Stimulated activated effector memory CD8-positive, alpha-beta T cell treated with anti-CD3 and anti-CD28 coated beads, Interleukin-12 subunit alpha, Interleukin-12 subunit beta, amount 100 ng/mL, for 72 hours (primary cell): ENCODE measurements around the gene RNF144B.
A peak's percentile ranks its signal among the peaks of the same experiment; 100 is the strongest.
"Not testable (repeated sequence)": the region's sequence is repeated elsewhere in the genome, so short reads cannot be mapped to it uniquely, and the experiment has no call there.

ENCODE experiments used
- ATAC-seq: fragments of 150-1000 bp; cut with Tn5 transposase; 2 replicates; pipeline ENCODE4 v1.10.0; 2021
- DNase-seq, 2 donors: peaks; one replicate each; pipeline ENCODE4 v3.0.0; 2021 to 2022; ENCODE audit warnings: low spot score in 2 of 2
- H3K27ac Mint-ChIP-seq: one replicate; pipeline ENCODE4 v1.8.0; 2022; ENCODE audit warnings: mild to moderate bottlenecking, mixed read lengths
- H3K36me3 Mint-ChIP-seq: one replicate; pipeline ENCODE4 v1.8.0; 2022; ENCODE audit warnings: mild to moderate bottlenecking, mixed read lengths
- H3K4me1 Mint-ChIP-seq: one replicate; pipeline ENCODE4 v1.8.0; 2022; ENCODE audit warnings: mixed read lengths
- H3K4me3 Mint-ChIP-seq: one replicate; pipeline ENCODE4 v1.8.0; 2022; ENCODE audit warnings: mild to moderate bottlenecking, mixed read lengths
- H3K9me3 Mint-ChIP-seq: one replicate; pipeline ENCODE4 v1.8.0; 2022; ENCODE audit warnings: mixed read lengths

The RNF144B gene

GRCh38 chr6:18389479-18389878 lies 2.3 kb downstream of the RNF144B start:
- peaks cover 24% of the 10 kb centered on the region for H3K4me1 Mint-ChIP-seq
- no peak for ATAC-seq
- H3K4me3 Mint-ChIP-seq = no peak overlapping the region
- no peak overlapping the region for H3K27ac Mint-ChIP-seq
- no peaks in the 10 kb centered on the region for H3K36me3 Mint-ChIP-seq
- DNase-seq = no peak
- no peaks in the 10 kb centered on the region for H3K9me3 Mint-ChIP-seq

- Mint-ChIP-seq H3K4me1 (peaks cover 24% of the 10 kb centered on the region), H3K27ac (no peak overlapping the region), H3K36me3 (no peaks in the 10 kb centered on the region), H3K9me3 (no peaks in the 10 kb centered on the region), H3K4me3 (no peak overlapping the region)
- DNase-seq = no peak
- ATAC-seq = no peak
These were observed 3.3 kb downstream of the RNF144B start for GRCh38 chr6:18390476-18390875.

GRCh38 chr6:18391023-18391422 lies 3.9 kb downstream of the RNF144B start:
- DNase-seq (no peak), ATAC-seq (no peak)
- Mint-ChIP-seq H3K4me3 (no peak overlapping the region), H3K27ac (no peak overlapping the region), H3K4me1 (peaks cover 24% of the 10 kb centered on the region), H3K9me3 (no peaks in the 10 kb centered on the region), H3K36me3 (no peaks in the 10 kb centered on the region)

- no peak overlapping the region for H3K27ac Mint-ChIP-seq
- H3K4me3 Mint-ChIP-seq = no peak overlapping the region
- ATAC-seq = no peak
- H3K4me1 Mint-ChIP-seq = peaks cover 12% of the 10 kb centered on the region
- H3K9me3 Mint-ChIP-seq = no peaks in the 10 kb centered on the region
- no peak for DNase-seq
- no peaks in the 10 kb centered on the region for H3K36me3 Mint-ChIP-seq
These were observed 5.3 kb downstream of the RNF144B start for GRCh38 chr6:18392346-18392877.

- no peak for DNase-seq
These were observed 6.5 kb downstream of the RNF144B start for GRCh38 chr6:18393698-18394097.

GRCh38 chr6:18395177-18395855 lies 8.2 kb downstream of the RNF144B start:
- DNase-seq (no peak), ATAC-seq (no peak)
- Mint-ChIP-seq H3K9me3 (no peaks in the 10 kb centered on the region), H3K4me3 (no peak overlapping the region), H3K4me1 (peaks cover under 1% of the 10 kb centered on the region), H3K27ac (no peak overlapping the region), H3K36me3 (no peaks in the 10 kb centered on the region)

More at GRCh38 chr6:18393698-18394097, 6.5 kb downstream of the RNF144B start:
- ATAC-seq = no peak
- Mint-ChIP-seq H3K4me1 (no peaks in the 10 kb centered on the region), H3K36me3 (no peaks in the 10 kb centered on the region), H3K4me3 (no peak overlapping the region), H3K27ac (no peak overlapping the region), H3K9me3 (no peaks in the 10 kb centered on the region)

- no peak for ATAC-seq
- DNase-seq = no peak
- Mint-ChIP-seq H3K4me1 (peaks cover 5% of the 10 kb centered on the region), H3K4me3 (no peak overlapping the region), H3K27ac (no peak overlapping the region), H3K36me3 (no peaks in the 10 kb centered on the region), H3K9me3 (no peaks in the 10 kb centered on the region)
These were observed 8.7 kb downstream of the RNF144B start for GRCh38 chr6:18395856-18396197.

- no peak overlapping the region for H3K4me3 Mint-ChIP-seq
- no peak for ATAC-seq
- H3K4me1 Mint-ChIP-seq = peaks cover 9% of the 10 kb centered on the region
- H3K9me3 Mint-ChIP-seq = no peaks in the 10 kb centered on the region
- no peak for DNase-seq
- H3K27ac Mint-ChIP-seq = no peak overlapping the region
- no peaks in the 10 kb centered on the region for H3K36me3 Mint-ChIP-seq
These were observed 10.6 kb downstream of the RNF144B start for GRCh38 chr6:18397701-18398100.

- ATAC-seq, H3K27ac Mint-ChIP-seq, H3K36me3 Mint-ChIP-seq, H3K9me3 Mint-ChIP-seq, DNase-seq, H3K4me1 Mint-ChIP-seq, H3K4me3 Mint-ChIP-seq: not testable (repeated sequence)
These were observed 11.1 kb downstream of the RNF144B start for GRCh38 chr6:18398225-18398624.

GRCh38 chr6:18400831-18401446 lies 13.8 kb downstream of the RNF144B start:
- Mint-ChIP-seq H3K4me3 (no peak overlapping the region), H3K27ac (peak overlapping the region; percentile 43), H3K4me1 (peaks cover 10% of the 10 kb centered on the region), H3K36me3 (no peaks in the 10 kb centered on the region), H3K9me3 (no peaks in the 10 kb centered on the region)
- DNase-seq (no peak), ATAC-seq (peak; percentile 72)

- not testable (repeated sequence) for H3K27ac Mint-ChIP-seq, H3K9me3 Mint-ChIP-seq, DNase-seq, H3K4me3 Mint-ChIP-seq, H3K36me3 Mint-ChIP-seq, ATAC-seq
- peaks cover 16% of the 10 kb centered on the region for H3K4me1 Mint-ChIP-seq
These were observed 17.8 kb downstream of the RNF144B start for GRCh38 chr6:18404965-18405364.

- H3K4me1 Mint-ChIP-seq = peaks cover 12% of the 10 kb centered on the region
- no peak overlapping the region for H3K27ac Mint-ChIP-seq
- H3K4me3 Mint-ChIP-seq = no peak overlapping the region
- H3K9me3 Mint-ChIP-seq = no peaks in the 10 kb centered on the region
- no peaks in the 10 kb centered on the region for H3K36me3 Mint-ChIP-seq
- DNase-seq (no peak), ATAC-seq (peak; percentile 63)
These were observed 18.5 kb downstream of the RNF144B start for GRCh38 chr6:18405477-18406293.

- H3K27ac Mint-ChIP-seq = no peak overlapping the region
- no peak overlapping the region for H3K4me3 Mint-ChIP-seq
- ATAC-seq = peak; percentile 56
- H3K36me3 Mint-ChIP-seq = no peaks in the 10 kb centered on the region
- H3K9me3 Mint-ChIP-seq = no peaks in the 10 kb centered on the region
- H3K4me1 Mint-ChIP-seq = peaks cover 7% of the 10 kb centered on the region
- no peak for DNase-seq
These were observed 20.0 kb downstream of the RNF144B start for GRCh38 chr6:18406955-18407749.

- not testable (repeated sequence) for H3K36me3 Mint-ChIP-seq, DNase-seq, ATAC-seq, H3K4me3 Mint-ChIP-seq, H3K27ac Mint-ChIP-seq, H3K4me1 Mint-ChIP-seq, H3K9me3 Mint-ChIP-seq
These were observed 22.5 kb downstream of the RNF144B start for GRCh38 chr6:18409602-18410001.

- DNase-seq (no peak), ATAC-seq (no peak)
- H3K36me3 Mint-ChIP-seq = no peaks in the 10 kb centered on the region
- no peaks in the 10 kb centered on the region for H3K9me3 Mint-ChIP-seq
- H3K4me1 Mint-ChIP-seq = peaks cover 7% of the 10 kb centered on the region
- no peak overlapping the region for H3K27ac Mint-ChIP-seq
- H3K4me3 Mint-ChIP-seq = no peak overlapping the region
These were observed 23.3 kb downstream of the RNF144B start for GRCh38 chr6:18410412-18410811.
